Loucy (cell line): ENCODE measurements around the gene HIP1R.

Source experiments
- H2AFZ ChIP-seq: fragments of 200-600 bp; sonication (generic); 2 replicates; pipeline ENCODE4 v1.6.0; 2016; ENCODE audit warnings: antibody characterized with exemption, mild to moderate bottlenecking, low read length, moderate library complexity
- H3F3A ChIP-seq: fragments of 200-600 bp; 2 replicates; pipeline ENCODE4 v1.6.0; 2016; ENCODE audit warnings: antibody characterized with exemption, low read depth, mild to moderate bottlenecking
- H3K27me3 ChIP-seq: fragments of 200-600 bp; sonication (generic); 2 replicates; pipeline ENCODE4 v1.6.1; 2014; ENCODE audit warnings: low read length, mild to moderate bottlenecking; ENCODE audit not compliant: insufficient read depth, poor library complexity, severe bottlenecking
- H3K36me3 ChIP-seq: fragments of 200-600 bp; sonication (generic); 2 replicates; pipeline ENCODE4 v1.6.1; 2016; ENCODE audit warnings: low read length; ENCODE audit not compliant: insufficient read depth
- H3K4me1 ChIP-seq: fragments of 200-600 bp; sonication (generic); 2 replicates; pipeline ENCODE4 v1.5.1; 2014; ENCODE audit warnings: low read length, mild to moderate bottlenecking; ENCODE audit not compliant: insufficient read depth, poor library complexity, severe bottlenecking
- H3K4me2 ChIP-seq: fragments of 200-600 bp; sonication (generic); 2 replicates; pipeline ENCODE4 v1.6.0; 2014; ENCODE audit warnings: antibody characterized with exemption, low read length, low read depth, mild to moderate bottlenecking; ENCODE audit not compliant: poor library complexity, severe bottlenecking
- H3K4me3 ChIP-seq: fragments of 200-600 bp; sonication (generic); 2 replicates; pipeline ENCODE4 v1.5.1; 2014; ENCODE audit warnings: low read length, mild to moderate bottlenecking, mixed read lengths; ENCODE audit not compliant: poor library complexity, severe bottlenecking
- H3K79me2 ChIP-seq: fragments of 200-600 bp; sonication (generic); 2 replicates; pipeline ENCODE4 v1.6.1; 2014; ENCODE audit warnings: low read length; ENCODE audit not compliant: insufficient read depth
- H3K9ac ChIP-seq: fragments of 200-600 bp; sonication (generic); 2 replicates; pipeline ENCODE4 v1.6.0; 2014; ENCODE audit warnings: mild to moderate bottlenecking, low read depth, low read length, moderate library complexity; ENCODE audit not compliant: poor library complexity, severe bottlenecking
- H3K9me2 ChIP-seq: fragments of 200-600 bp; sonication (generic); replicated peaks from 2 replicates; pipeline ENCODE4 v1.6.1; 2016; ENCODE audit warnings: low read depth, low read length, mixed read lengths
- H3K9me3 ChIP-seq: fragments of 200-600 bp; sonication (generic); 2 replicates; pipeline ENCODE4 v1.6.1; 2014; ENCODE audit warnings: mild to moderate bottlenecking, antibody characterized with exemption, low read length, low read depth; ENCODE audit not compliant: insufficient read depth
- H4K20me1 ChIP-seq: fragments of 200-600 bp; sonication (generic); 2 replicates; pipeline ENCODE4 v1.6.0; 2014; ENCODE audit warnings: antibody characterized with exemption, low read length, mild to moderate bottlenecking; ENCODE audit not compliant: insufficient read depth, poor library complexity, severe bottlenecking
- EZH2phosphoT487 ChIP-seq: fragments of 200-600 bp; IDR thresholded peaks from 2 replicates; pipeline ENCODE4 v1.6.1; 2018; ENCODE audit warnings: antibody characterized with exemption, mild to moderate bottlenecking, moderate library complexity, borderline replicate concordance
- TF ChIP-seq, protein P1 (sequence below): fragments of 200-600 bp; sonication (generic); conservative IDR thresholded peaks from 2 replicates; pipeline ENCODE4 v1.5.1; 2014; ENCODE audit warnings: mild to moderate bottlenecking, antibody characterized with exemption, low read length

Gene HIP1R

DNA sequence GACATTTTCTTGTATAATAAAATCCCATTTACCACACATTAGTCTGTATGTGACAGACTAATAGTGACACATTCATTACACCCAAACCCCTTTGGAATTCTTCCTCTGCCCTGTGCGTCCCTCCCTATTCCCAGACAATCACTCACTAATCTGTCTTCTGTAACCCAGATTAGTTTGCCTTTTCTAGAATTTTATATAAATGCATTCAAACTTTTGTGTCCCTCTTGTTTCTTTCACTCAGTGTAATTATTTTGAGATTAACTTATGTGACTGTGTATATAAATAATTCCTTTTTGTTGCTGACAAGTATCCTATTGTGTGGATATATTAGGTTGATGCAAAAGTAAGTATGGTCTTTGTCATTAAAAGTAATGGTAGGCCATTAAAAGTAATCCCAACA is 27.6 kb upstream of the HIP1R start:
- H2AFZ ChIP-seq = no peak overlapping the region
- H3K36me3 ChIP-seq = no peaks in the 10 kb centered on the region
- no peaks in the 10 kb centered on the region for H4K20me1 ChIP-seq
- no peaks in the 10 kb centered on the region for H3K79me2 ChIP-seq
- H3K4me3 ChIP-seq = no peak overlapping the region
- no peak overlapping the region for H3K9ac ChIP-seq
- H3K9me3 ChIP-seq = no peaks in the 10 kb centered on the region
- peaks cover 9% of the 10 kb centered on the region for H3K4me1 ChIP-seq
- TF ChIP-seq EZH2phosphoT487 = no peak
- TF ChIP-seq, protein P1, sequence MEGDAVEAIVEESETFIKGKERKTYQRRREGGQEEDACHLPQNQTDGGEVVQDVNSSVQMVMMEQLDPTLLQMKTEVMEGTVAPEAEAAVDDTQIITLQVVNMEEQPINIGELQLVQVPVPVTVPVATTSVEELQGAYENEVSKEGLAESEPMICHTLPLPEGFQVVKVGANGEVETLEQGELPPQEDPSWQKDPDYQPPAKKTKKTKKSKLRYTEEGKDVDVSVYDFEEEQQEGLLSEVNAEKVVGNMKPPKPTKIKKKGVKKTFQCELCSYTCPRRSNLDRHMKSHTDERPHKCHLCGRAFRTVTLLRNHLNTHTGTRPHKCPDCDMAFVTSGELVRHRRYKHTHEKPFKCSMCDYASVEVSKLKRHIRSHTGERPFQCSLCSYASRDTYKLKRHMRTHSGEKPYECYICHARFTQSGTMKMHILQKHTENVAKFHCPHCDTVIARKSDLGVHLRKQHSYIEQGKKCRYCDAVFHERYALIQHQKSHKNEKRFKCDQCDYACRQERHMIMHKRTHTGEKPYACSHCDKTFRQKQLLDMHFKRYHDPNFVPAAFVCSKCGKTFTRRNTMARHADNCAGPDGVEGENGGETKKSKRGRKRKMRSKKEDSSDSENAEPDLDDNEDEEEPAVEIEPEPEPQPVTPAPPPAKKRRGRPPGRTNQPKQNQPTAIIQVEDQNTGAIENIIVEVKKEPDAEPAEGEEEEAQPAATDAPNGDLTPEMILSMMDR = no peak
- no peaks in the 10 kb centered on the region for H3K9me2 ChIP-seq
- H3K27me3 ChIP-seq = no peaks in the 10 kb centered on the region
- H3K4me2 ChIP-seq = no peak overlapping the region
- H3F3A ChIP-seq = no peaks in the 10 kb centered on the region

DNA sequence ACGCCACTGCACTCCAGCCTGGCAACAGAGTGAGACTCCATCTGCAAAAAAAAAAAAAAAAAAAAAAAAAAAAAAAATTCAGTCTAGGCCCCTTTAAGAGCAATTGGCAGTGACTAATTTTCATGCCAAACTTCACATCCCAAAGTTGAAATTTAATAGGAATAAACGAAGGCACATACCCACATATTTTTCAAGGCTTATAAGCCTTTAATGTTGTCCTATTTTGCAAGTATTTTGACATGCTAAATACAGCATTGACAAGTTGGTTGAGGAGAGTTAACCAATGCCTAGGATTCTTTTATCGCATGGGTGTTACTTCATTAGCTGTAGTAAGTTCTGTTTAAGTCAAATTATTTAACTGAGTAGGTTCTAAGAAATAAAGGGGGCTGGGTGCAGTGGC is 23.5 kb upstream of the HIP1R start:
- Histone ChIP-seq H2AFZ (no peak overlapping the region), H3K36me3 (no peaks in the 10 kb centered on the region)
- TF ChIP-seq EZH2phosphoT487 = no peak
- TF ChIP-seq, protein P1 = no peak

DNA sequence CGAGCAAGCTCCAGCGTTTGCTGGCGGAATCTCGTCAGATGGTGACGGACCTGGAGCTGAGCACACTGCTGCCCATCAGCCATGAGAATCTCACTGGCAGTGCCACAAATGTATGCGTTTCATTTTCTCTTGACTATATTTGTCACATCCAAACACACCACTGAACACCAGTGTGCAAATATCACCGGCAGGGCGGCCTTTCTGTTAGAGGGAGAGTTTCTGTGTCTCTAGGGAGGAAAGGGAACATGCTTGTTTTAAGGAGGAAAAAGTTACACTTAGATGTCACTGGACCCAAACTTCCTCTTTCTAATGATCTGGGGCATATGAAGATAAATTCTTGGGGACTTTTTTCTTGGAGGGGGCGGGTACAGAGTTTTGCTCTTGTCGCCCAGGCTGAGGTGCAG is 21.9 kb upstream of the HIP1R start:
- H4K20me1 ChIP-seq = no peaks in the 10 kb centered on the region
- H3K4me1 ChIP-seq = peaks cover 9% of the 10 kb centered on the region
- no peak overlapping the region for H3K4me3 ChIP-seq
- H3K79me2 ChIP-seq = no peaks in the 10 kb centered on the region
- H3K4me2 ChIP-seq = no peak overlapping the region
- no peaks in the 10 kb centered on the region for H3K9me2 ChIP-seq
- no peak overlapping the region for H3K9ac ChIP-seq
- H2AFZ ChIP-seq = no peak overlapping the region
- no peaks in the 10 kb centered on the region for H3K36me3 ChIP-seq
- TF ChIP-seq, protein P1 = no peak
- no peak for TF ChIP-seq EZH2phosphoT487
- H3F3A ChIP-seq = no peaks in the 10 kb centered on the region; the same call in 1 of the 2 replicates
- H3K27me3 ChIP-seq = no peaks in the 10 kb centered on the region
- H3K9me3 ChIP-seq = no peaks in the 10 kb centered on the region

More for the DNA sequence above, 23.5 kb upstream of the HIP1R start:
- H3K9ac ChIP-seq = no peak overlapping the region
- H4K20me1 ChIP-seq = no peaks in the 10 kb centered on the region
- no peak overlapping the region for H3K4me2 ChIP-seq
- H3K79me2 ChIP-seq = no peaks in the 10 kb centered on the region
- no peak overlapping the region for H3K4me3 ChIP-seq
- no peaks in the 10 kb centered on the region for H3K27me3 ChIP-seq
- H3K4me1 ChIP-seq = peaks cover 9% of the 10 kb centered on the region
- no peaks in the 10 kb centered on the region; the same call in 1 of the 2 replicates for H3F3A ChIP-seq
- H3K9me2 ChIP-seq = no peaks in the 10 kb centered on the region
- no peaks in the 10 kb centered on the region for H3K9me3 ChIP-seq
